K562 (cell line): ENCODE results near the gene GRIK3. TPM values are rescaled to one million over a fixed set of nuclear protein-coding genes. Genes with fewer than 3 reads are reported as not detected.

Experiments used
- ATAC-seq: fragments of 200-7000 bp; cut with Tn5 transposase; 3 replicates; pipeline ENCODE4 v1.9.1; 2020; ENCODE audit warnings: moderate library complexity
- BruUV-seq: library from RNA; stranded (reverse); fragments of 400-500 nt; replicated peaks from 2 replicates; lab custom pipeline; 2021; lab: Mats Ljungman, UMichigan
- CTCF ChIA-PET: fragments of 300-600 bp; formaldehyde crosslinking; extraction: SDS; loops from one replicate; lab custom pipeline; 2021; ENCODE audit warnings: low intra/inter-chr PET ratio; lab: Yijun Ruan, JAX
- POLR2A ChIA-PET: fragments of 300-600, 350-650 bp; sonication (Branson Sonifier 250); formaldehyde crosslinking; extraction: SDS; loops from one replicate; lab custom pipeline; 2021; ENCODE audit warnings: antibody characterized with exemption, inconsistent platforms; lab: Yijun Ruan, JAX
- DNase-seq, 4 experiments: peaks; one replicate each; pipeline versions ENCODE4 v3.0.0 to v3.0.0-alpha.2; 2011 to 2018; ENCODE audit warnings: low spot score in 3 of 4, mixed read lengths in 3 of 4; ENCODE audit errors: extremely low read depth in 1 of 4
- FAIRE-seq: peaks from 2 replicates; lab custom pipeline; 2011; peaks lifted over from hg19 to GRCh38; lab: Jason Lieb, UNC
- H2AFZ ChIP-seq: 2 replicates; pipeline ENCODE4 v1.6.0; 2011; ENCODE audit warnings: low read depth, low read length, control low read depth, inconsistent platforms
- H3K27ac ChIP-seq: fragments of 200-600 bp; 3 replicates; pipeline ENCODE4 v1.8.0; 2011; ENCODE audit warnings: low read depth, mild to moderate bottlenecking, control low read depth, inconsistent platforms, low read length, moderate library complexity, mixed read lengths; ENCODE audit errors: extremely low read depth
- H3K27me3 ChIP-seq, 2 experiments: fragments of 300-600 bp in 1 of 2; 2 replicates in 1 of 2; 3 replicates in 1 of 2; pipeline versions ENCODE4 v1.6.0 to v1.8.0; 2011; ENCODE audit warnings: inconsistent platforms in 2 of 2, low read length in 2 of 2, mild to moderate bottlenecking in 1 of 2, mixed read lengths in 1 of 2, moderate library complexity in 1 of 2; ENCODE audit not compliant: control insufficient read depth in 2 of 2, insufficient read depth in 2 of 2
- H3K36me3 ChIP-seq: fragments of 300-600 bp; 3 replicates; pipeline ENCODE4 v1.8.0; 2011; ENCODE audit warnings: mild to moderate bottlenecking, low read length, inconsistent platforms; ENCODE audit not compliant: control insufficient read depth, insufficient read depth
- H3K4me1 ChIP-seq, 2 experiments: fragments of 200-600 bp in 1 of 2; replicated peaks in 1 of 2; 2 replicates in 1 of 2; 3 replicates in 1 of 2; pipeline versions ENCODE4 v1.5.1 to v1.8.0; 2011; ENCODE audit warnings: inconsistent platforms in 2 of 2, low read length in 2 of 2, mild to moderate bottlenecking in 1 of 2, mixed read lengths in 1 of 2, moderate library complexity in 1 of 2; ENCODE audit not compliant: control insufficient read depth in 2 of 2, insufficient read depth in 2 of 2
- H3K4me2 ChIP-seq: 2 replicates; pipeline ENCODE4 v1.6.1; 2011; ENCODE audit warnings: low read length, control low read depth, inconsistent platforms, mixed read lengths; ENCODE audit not compliant: insufficient read depth
- H3K4me3 ChIP-seq: fragments of 200-600 bp; sonication (generic), shearing (Covaris generic); 2 replicates; pipeline ENCODE4 v1.5.1; 2016; ENCODE audit warnings: control low read depth, inconsistent platforms
- H3K79me2 ChIP-seq: fragments of 200-600 bp; 3 replicates; pipeline ENCODE4 v1.8.0; 2011; ENCODE audit warnings: low read length, inconsistent platforms; ENCODE audit not compliant: control insufficient read depth, insufficient read depth
- H3K9ac ChIP-seq, 2 experiments: 2 replicates each; pipeline versions ENCODE4 v1.6.0 to v1.6.1; 2011; ENCODE audit warnings: low read depth in 2 of 2, low read length in 2 of 2, control low read depth in 1 of 2, inconsistent platforms in 1 of 2, mild to moderate bottlenecking in 1 of 2, mixed read lengths in 1 of 2; ENCODE audit not compliant: insufficient read depth in 1 of 2
- H3K9me1 ChIP-seq: one replicate; pipeline ENCODE4 v1.6.0; 2011; ENCODE audit warnings: inconsistent platforms, mild to moderate bottlenecking, low read length, moderate library complexity; ENCODE audit not compliant: control insufficient read depth, insufficient read depth
- H3K9me3 ChIP-seq: replicated peaks from 2 replicates; pipeline ENCODE4 v1.5.1; 2011; ENCODE audit warnings: low read depth, low read length, inconsistent platforms; ENCODE audit not compliant: control insufficient read depth, insufficient read depth
- H4K20me1 ChIP-seq: replicated peaks from 2 replicates; pipeline ENCODE4 v1.6.1; 2011; ENCODE audit warnings: low read length, inconsistent platforms, mixed read lengths; ENCODE audit not compliant: control insufficient read depth, insufficient read depth
- DMBX1 ChIP-seq: fragments of 250-450 bp; sonication (Bioruptor Pico); IDR thresholded peaks from 2 replicates; pipeline ENCODE4 v1.8.0; 2022; ENCODE audit warnings: inconsistent platforms, mild to moderate bottlenecking, moderate library complexity, borderline replicate concordance
- GATAD2A ChIP-seq: fragments of 450-650 bp; IDR thresholded peaks from 2 replicates; pipeline ENCODE4 v1.6.1; 2017
- MGA ChIP-seq: fragments of 450-650 bp; IDR thresholded peaks from 2 replicates; pipeline ENCODE4 v1.6.1; 2016; ENCODE audit warnings: mild to moderate bottlenecking, moderate library complexity
- MXD1 ChIP-seq: fragments of 250-450 bp; sonication (Bioruptor Pico); IDR thresholded peaks from 2 replicates; pipeline ENCODE4 v1.8.0; 2021; ENCODE audit warnings: borderline replicate concordance, mild to moderate bottlenecking, moderate library complexity; ENCODE audit not compliant: poor library complexity, severe bottlenecking
- SIN3A ChIP-seq, 2 experiments: fragments of 150-350 bp in 1 of 2; IDR thresholded peaks; 2 replicates each; pipeline ENCODE4 v1.6.1; 2011 to 2016; ENCODE audit warnings: borderline replicate concordance in 2 of 2, low read depth in 2 of 2, low read length in 2 of 2, mild to moderate bottlenecking in 2 of 2, moderate library complexity in 2 of 2; ENCODE audit not compliant: control insufficient read depth in 1 of 2
- SRSF9 ChIP-seq: fragments of 200-400 bp; formaldehyde crosslinking; IDR thresholded peaks from 2 replicates; pipeline ENCODE4 v1.6.1; 2017; ENCODE audit warnings: low read depth, low read length, borderline replicate concordance
- TAF9B ChIP-seq: fragments of 450-650 bp; IDR thresholded peaks from 2 replicates; pipeline ENCODE4 v1.6.1; 2018; ENCODE audit warnings: mild to moderate bottlenecking; ENCODE audit not compliant: partially characterized antibody
- ZBTB7A ChIP-seq: IDR thresholded peaks from 2 replicates; pipeline ENCODE4 v1.6.1; 2011; ENCODE audit warnings: low read depth, mild to moderate bottlenecking, low read length, moderate library complexity, borderline replicate concordance; ENCODE audit not compliant: control insufficient read depth
- ZNF431 ChIP-seq: sonication (generic); formaldehyde crosslinking; IDR thresholded peaks from 2 replicates; pipeline ENCODE4 v1.8.0; 2022; ENCODE audit warnings: mild to moderate bottlenecking, missing genetic modification reagents
- WGBS: fragments of 100-300 bp; shearing (Covaris generic); methylation state at CpG from one replicate; pipeline ENCODE4 v1.1.6; 2016; ENCODE audit warnings: low coverage, mixed read lengths; ENCODE audit not compliant: insufficient coverage; ENCODE audit errors: missing lambda C conversion rate; 5-methylcytosine and 5-hydroxymethylcytosine counted together
- in situ Hi-C: fragments of 300-500 bp; cut with MboI; formaldehyde crosslinking; loops from 4 replicates; pipeline ENCODE4 v1.15.0; 2018; ENCODE audit warnings: inconsistent platforms, mixed read lengths
- intact Hi-C: fragments of 100-400 bp; cut with micrococcal nuclease; formaldehyde crosslinking; loops from 2 replicates; pipeline ENCODE4 v1.14.2; 2022
- polyA plus RNA-seq, 8 experiments: library from polyadenylated mRNA; depleted of rRNA in 4 of 8; stranded (reverse) in 5 of 8; unstranded in 3 of 8; fragments of >200 nt; fragmentation: Nextera tagmentation in 2 of 8; fragmentation: Illumina TruSeq in 1 of 8; extraction: Ambion mirVana in 2 of 8; extraction: Trizol in 1 of 8; gene quantifications; 2 replicates each; pipeline versions ENCODE4 v1.2.1 to v1.2.3, GENCODE V29; 2011 to 2014; ENCODE audit warnings: inconsistent platforms in 1 of 8, missing spikeins in 1 of 8
- total RNA-seq, 7 experiments: library from RNA; depleted of rRNA in 6 of 7; stranded (reverse); fragments of >200 nt in 6 of 7; fragmentation: Illumina TruSeq in 2 of 7; extraction: Trizol in 2 of 7; gene quantifications; 2 replicates each; pipeline versions ENCODE4 v1.2.1 to v1.2.3, GENCODE V29; 2011 to 2021; ENCODE audit warnings: low replicate concordance in 1 of 7

Gene GRIK3
- total and polyA plus RNA-seq, 9 of the 15 experiments (the other 6 are each of a cell fraction or from before 2014, with no cell fraction given): not detected

- TF ChIP-seq MXD1 (CRISPR knock-in tag): no peak
- no peak for TF ChIP-seq SRSF9
- no peak for TF ChIP-seq TAF9B
- no peak for TF ChIP-seq ZNF431 (CRISPR knock-in tag)
These were observed 211.7 kb downstream of the GRIK3 start (continued) for GRCh38 chr1:36822648-36823047.

- no peaks in the 10 kb centered on the region for H3K79me2 ChIP-seq
- peaks cover 5 to 16% of the 10 kb centered on the region in 2 experiments; a peak in 2 of 5 replicates for H3K27me3 ChIP-seq
- no peaks in the 10 kb centered on the region for H3K9me3 ChIP-seq
- in situ Hi-C loops: no loop called here
- no peaks in the 10 kb centered on the region for H3K9me1 ChIP-seq
- H3K27ac ChIP-seq: no peak overlapping the region
- ATAC-seq (no peak), DNase-seq (no peak), FAIRE-seq (no peak)
- no peak overlapping the region for H3K4me3 ChIP-seq
- H3K36me3 ChIP-seq: no peaks in the 10 kb centered on the region
- 2% methylated on average over 7 of the region's 7 CpGs for WGBS
- peaks cover 10 to 15% of the 10 kb centered on the region in 2 experiments; a peak in 4 of 5 replicates for H3K4me1 ChIP-seq
- H3K9ac ChIP-seq: no peak overlapping the region
- intact Hi-C loops: no loop called here
- POLR2A ChIA-PET: no interaction called here
- H2AFZ ChIP-seq: no peak overlapping the region
- no peak overlapping the region for H3K4me2 ChIP-seq
- CTCF ChIA-PET: no interaction called here
- BruUV-seq: no TSS peak
- peaks cover 2% of the 10 kb centered on the region; the same call in 1 of the 2 replicates for H4K20me1 ChIP-seq
- no peak for TF ChIP-seq GATAD2A
- TF ChIP-seq SIN3A (IDR thresholded peaks at IDR 0.05; ENCODE audit: borderline replicate concordance in 2 of 2, control insufficient read depth in 1 of 2, low read depth in 2 of 2, low read length in 2 of 2): no peak
- no peak for TF ChIP-seq DMBX1 (CRISPR knock-in tag)
- no peak for TF ChIP-seq ZBTB7A
- no peak for TF ChIP-seq MGA
These were observed 212.9 kb downstream of the GRIK3 start for GRCh38 chr1:36821386-36821785.
